Caco-2 (cell line): ENCODE results near the gene ADAMTS3. TPM values are rescaled to one million over a fixed set of nuclear protein-coding genes. Genes with fewer than 3 reads are reported as not detected.

Experiments used
- BruUV-seq: library from RNA; stranded (reverse); fragments of 400-500 nt; replicated peaks from 2 replicates; lab custom pipeline; 2021; lab: Mats Ljungman, UMichigan
- CTCF ChIA-PET: fragments of 300-600 bp; sonication (Branson Sonifier 250); formaldehyde crosslinking; loops from one replicate; lab custom pipeline; 2022; ENCODE audit warnings: antibody characterized with exemption; lab: Charles Lee
- POLR2A ChIA-PET: fragments of 300-600 bp; sonication (Branson Sonifier 250); formaldehyde crosslinking; loops from one replicate; lab custom pipeline; 2022; ENCODE audit warnings: antibody characterized with exemption; lab: Charles Lee
- DNase-seq, 2 experiments: peaks; one replicate each; pipeline versions ENCODE4 v3.0.0 to v3.0.0-alpha.2; 2020 to 2022
- H3K27me3 ChIP-seq: replicated peaks from 2 replicates; pipeline ENCODE4 v1.6.0; 2011; ENCODE audit warnings: low read length; ENCODE audit not compliant: control insufficient read depth, insufficient read depth
- H3K36me3 ChIP-seq: 2 replicates; pipeline ENCODE4 v1.5.1; 2011; ENCODE audit warnings: low read length; ENCODE audit not compliant: control insufficient read depth, insufficient read depth
- H3K4me1 ChIP-seq: fragments of 250-450 bp; sonication (Bioruptor Pico); 2 replicates; pipeline ENCODE4 v1.5.1; 2020; ENCODE audit warnings: mild to moderate bottlenecking
- H3K4me3 ChIP-seq: 2 replicates; pipeline ENCODE4 v1.5.1; 2011; ENCODE audit warnings: low read depth, mild to moderate bottlenecking, control low read depth, low read length
- H3K9me3 ChIP-seq: fragments of 250-450 bp; sonication (Bioruptor Pico); 2 replicates; pipeline ENCODE4 v1.5.1; 2020; ENCODE audit warnings: mild to moderate bottlenecking, moderate library complexity
- H3K27ac Mint-ChIP-seq: one replicate; pipeline ENCODE4 v1.8.0; 2022; ENCODE audit warnings: mixed read lengths; ENCODE audit not compliant: unreplicated experiment
- H3K27me3 Mint-ChIP-seq: one replicate; pipeline ENCODE4 v1.8.0; 2022; ENCODE audit warnings: mixed read lengths; ENCODE audit not compliant: insufficient read depth, unreplicated experiment
- H3K36me3 Mint-ChIP-seq: one replicate; pipeline ENCODE4 v1.8.0; 2022; ENCODE audit warnings: mild to moderate bottlenecking, mixed read lengths; ENCODE audit not compliant: insufficient read depth, unreplicated experiment
- H3K4me1 Mint-ChIP-seq: one replicate; pipeline ENCODE4 v1.8.0; 2022; ENCODE audit warnings: low read depth, mixed read lengths; ENCODE audit not compliant: unreplicated experiment
- H3K4me3 Mint-ChIP-seq: one replicate; pipeline ENCODE4 v1.8.0; 2022; ENCODE audit warnings: mild to moderate bottlenecking, moderate library complexity, mixed read lengths; ENCODE audit not compliant: unreplicated experiment
- H3K9me3 Mint-ChIP-seq: one replicate; pipeline ENCODE4 v1.8.0; 2022; ENCODE audit warnings: mixed read lengths; ENCODE audit not compliant: unreplicated experiment
- intact Hi-C: fragments of 100-400 bp; cut with micrococcal nuclease; formaldehyde crosslinking; loops from one replicate; pipeline ENCODE4 v1.10.0; 2022; ENCODE audit not compliant: unreplicated experiment
- total RNA-seq: library from RNA; stranded (reverse); gene quantifications from 2 replicates; pipeline ENCODE4 v1.2.3, GENCODE V29; 2022
- TF ChIP-seq, protein P1 (sequence below), 2 experiments: fragments of 200-600 bp in 1 of 2; IDR thresholded peaks; 1 replicate in 1 of 2; 2 replicates in 1 of 2; pipeline versions ENCODE4 v1.5.1 to v1.8.0; 2011 to 2022; ENCODE audit warnings: antibody characterized with exemption in 1 of 2, control low read depth in 1 of 2, inconsistent platforms in 1 of 2, low read depth in 1 of 2, low read length in 1 of 2, mild to moderate bottlenecking in 1 of 2, moderate library complexity in 1 of 2; ENCODE audit not compliant: insufficient read depth in 1 of 2, severe bottlenecking in 1 of 2, unreplicated experiment in 1 of 2

Gene ADAMTS3
- total RNA-seq, 1 experiment from 2014 or later, result not detected

DNA sequence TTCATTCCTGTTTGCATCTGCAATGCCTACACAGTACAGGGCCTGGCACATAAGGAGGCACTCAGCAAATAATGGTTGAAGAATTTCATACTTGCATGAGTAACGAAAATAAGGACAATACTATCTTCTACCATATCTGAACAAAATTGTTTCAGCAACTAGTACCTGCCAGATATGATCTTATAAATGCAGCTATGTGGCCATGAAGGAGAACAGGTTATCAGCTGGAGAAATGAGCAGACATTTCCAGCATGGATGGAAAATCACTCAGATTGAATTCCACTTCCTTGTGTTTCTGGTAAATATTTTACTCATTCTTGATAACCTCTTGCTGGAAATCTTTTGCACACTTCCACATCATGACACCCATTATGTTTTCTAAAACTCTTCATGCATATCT, 204.0 kb downstream of the ADAMTS3 start:
- CTCF ChIA-PET, result no interaction called here
- Mint-ChIP-seq H3K4me3 (no peak overlapping the region), H3K27ac (no peak overlapping the region), H3K27me3 (no peaks in the 10 kb centered on the region), H3K36me3 (no peaks in the 10 kb centered on the region), H3K4me1 (no peaks in the 10 kb centered on the region), H3K9me3 (no peaks in the 10 kb centered on the region)
- H3K4me3 ChIP-seq, result no peak overlapping the region
- POLR2A ChIA-PET, result no interaction called here
- no peaks in the 10 kb centered on the region for H3K27me3 ChIP-seq
- DNase-seq, result no peak
- intact Hi-C loops, result no loop called here
- no TSS peak for BruUV-seq
- H3K4me1 ChIP-seq, result no peaks in the 10 kb centered on the region
- TF ChIP-seq, protein P1, sequence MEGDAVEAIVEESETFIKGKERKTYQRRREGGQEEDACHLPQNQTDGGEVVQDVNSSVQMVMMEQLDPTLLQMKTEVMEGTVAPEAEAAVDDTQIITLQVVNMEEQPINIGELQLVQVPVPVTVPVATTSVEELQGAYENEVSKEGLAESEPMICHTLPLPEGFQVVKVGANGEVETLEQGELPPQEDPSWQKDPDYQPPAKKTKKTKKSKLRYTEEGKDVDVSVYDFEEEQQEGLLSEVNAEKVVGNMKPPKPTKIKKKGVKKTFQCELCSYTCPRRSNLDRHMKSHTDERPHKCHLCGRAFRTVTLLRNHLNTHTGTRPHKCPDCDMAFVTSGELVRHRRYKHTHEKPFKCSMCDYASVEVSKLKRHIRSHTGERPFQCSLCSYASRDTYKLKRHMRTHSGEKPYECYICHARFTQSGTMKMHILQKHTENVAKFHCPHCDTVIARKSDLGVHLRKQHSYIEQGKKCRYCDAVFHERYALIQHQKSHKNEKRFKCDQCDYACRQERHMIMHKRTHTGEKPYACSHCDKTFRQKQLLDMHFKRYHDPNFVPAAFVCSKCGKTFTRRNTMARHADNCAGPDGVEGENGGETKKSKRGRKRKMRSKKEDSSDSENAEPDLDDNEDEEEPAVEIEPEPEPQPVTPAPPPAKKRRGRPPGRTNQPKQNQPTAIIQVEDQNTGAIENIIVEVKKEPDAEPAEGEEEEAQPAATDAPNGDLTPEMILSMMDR (IDR thresholded peaks at IDR 0.05; ENCODE audit: insufficient read depth in 1 of 2, low read depth in 1 of 2, low read length in 1 of 2, severe bottlenecking in 1 of 2, unreplicated experiment in 1 of 2), result no peak
- H3K36me3 ChIP-seq, result no peaks in the 10 kb centered on the region
- H3K9me3 ChIP-seq, result no peaks in the 10 kb centered on the region

DNA sequence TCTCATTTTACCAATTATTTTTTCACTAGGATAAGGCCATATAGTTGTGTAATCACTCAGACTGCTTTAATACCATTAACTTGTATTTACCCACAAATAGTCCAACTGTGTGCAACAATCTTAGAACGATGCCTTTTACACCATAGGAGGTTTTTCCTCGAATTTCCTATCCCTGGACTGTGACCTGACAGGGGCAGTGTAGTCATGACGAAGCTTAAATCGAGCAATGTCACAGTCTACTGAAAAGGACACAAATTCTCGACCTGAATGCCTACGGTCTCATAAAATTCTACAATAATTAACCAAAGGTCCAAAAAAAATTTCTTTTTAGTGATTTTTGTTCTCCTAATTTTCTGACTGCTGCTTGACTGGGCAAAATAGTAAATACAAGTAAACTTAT, 208.9 kb downstream of the ADAMTS3 start:
- DNase-seq, result no peak
- no peak overlapping the region for H3K4me3 Mint-ChIP-seq
- H3K36me3 Mint-ChIP-seq, result no peaks in the 10 kb centered on the region
- no peak overlapping the region for H3K27ac Mint-ChIP-seq
- H3K9me3 ChIP-seq, result no peaks in the 10 kb centered on the region
- no peaks in the 10 kb centered on the region for H3K9me3 Mint-ChIP-seq
- CTCF ChIA-PET, result no interaction called here
- no peaks in the 10 kb centered on the region for H3K4me1 Mint-ChIP-seq
- no peak overlapping the region for H3K4me3 ChIP-seq
- BruUV-seq, result no TSS peak
- no peaks in the 10 kb centered on the region for H3K27me3 Mint-ChIP-seq
- H3K27me3 ChIP-seq, result no peaks in the 10 kb centered on the region
- TF ChIP-seq, protein P1 (IDR thresholded peaks at IDR 0.05; ENCODE audit: insufficient read depth in 1 of 2, low read depth in 1 of 2, low read length in 1 of 2, severe bottlenecking in 1 of 2, unreplicated experiment in 1 of 2), result no peak
- POLR2A ChIA-PET, result interaction anchor here (0.5 kb wide), 1 partner anchor 624 kb away, joined by 3 read pairs; no protein-coding TSS in a partner anchor
- no peaks in the 10 kb centered on the region for H3K4me1 ChIP-seq
- intact Hi-C loops, result no loop called here
- H3K36me3 ChIP-seq, result no peaks in the 10 kb centered on the region

DNA sequence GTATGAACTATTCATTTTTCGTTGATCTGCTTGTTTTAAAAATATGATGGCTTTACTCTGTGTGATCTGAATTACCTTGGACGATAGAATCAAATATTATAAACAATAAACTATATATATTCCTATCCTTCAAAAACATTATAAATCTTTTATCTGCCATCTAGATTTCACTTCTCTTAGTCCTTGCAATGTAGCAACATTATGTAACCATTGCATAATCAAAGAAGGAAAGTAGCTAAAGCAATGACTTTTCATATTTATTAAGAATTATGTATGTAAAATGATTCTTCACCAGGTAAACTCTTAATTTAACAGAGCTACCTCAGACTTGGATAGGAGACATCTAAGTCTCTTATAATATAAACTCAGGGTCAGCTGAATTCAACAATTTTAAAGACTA, 210.5 kb downstream of the ADAMTS3 start:
- Mint-ChIP-seq H3K4me1 (no peaks in the 10 kb centered on the region), H3K27ac (no peak overlapping the region), H3K9me3 (no peaks in the 10 kb centered on the region), H3K4me3 (no peak overlapping the region), H3K36me3 (no peaks in the 10 kb centered on the region), H3K27me3 (no peaks in the 10 kb centered on the region)
- BruUV-seq, result no TSS peak
- Histone ChIP-seq H3K4me1 (no peaks in the 10 kb centered on the region), H3K4me3 (no peak overlapping the region), H3K9me3 (no peaks in the 10 kb centered on the region), H3K27me3 (no peaks in the 10 kb centered on the region), H3K36me3 (no peaks in the 10 kb centered on the region)
- DNase-seq, result no peak
- TF ChIP-seq, protein P1 (IDR thresholded peaks at IDR 0.05; ENCODE audit: insufficient read depth in 1 of 2, low read depth in 1 of 2, low read length in 1 of 2, severe bottlenecking in 1 of 2, unreplicated experiment in 1 of 2), result no peak
- ChIA-PET POLR2A (no interaction called here), CTCF (no interaction called here)
- intact Hi-C loops, result no loop called here
